Measurements from ENCODE around the gene CRLF2. TPM values are rescaled to one million over a fixed set of nuclear protein-coding genes. Genes with fewer than 3 reads are reported as not detected.

CRLF2 gene
- total RNA-seq = 0.12 TPM in 1 of 2 replicates, not detected in the other

GRCh38 chrX:1212532-1212931, at the start of gene CRLF2:
Gene CRLF2 (minus strand): TSS chrX:1212649. CDS start chrX:1212634, 15 bp downstream.

Other genes with a start within 250 kb of the CRLF2 start
- not detected in 2 replicates for gene CSF2RA, start 56.2 kb upstream of the CRLF2 start, total RNA-seq
- 0.12 TPM in 1 of 2 replicates, not detected in the other for gene IL3RA, start 124.1 kb upstream of the CRLF2 start, total RNA-seq
- gene SLC25A6, start 179.5 kb upstream of the CRLF2 start, total RNA-seq = 163 and 166 TPM in 2 replicates
- gene ASMTL, start 240.3 kb upstream of the CRLF2 start, total RNA-seq = 8.0 and 12.9 TPM in 2 replicates

Measured in uterine smooth muscle cell (primary cell).